Vagina (tissue), 2 donors: ENCODE results near the gene RAPGEFL1.

Experiments used
- POLR2A ChIP-seq, 2 donors: fragments of 450-650 bp; IDR thresholded peaks; one replicate each; pipeline ENCODE4 v1.6.1; 2017; ENCODE audit warnings: antibody characterized with exemption in 2 of 2, mild to moderate bottlenecking in 2 of 2, moderate library complexity in 2 of 2
- POLR2AphosphoS5 ChIP-seq, 2 donors: sonication (generic); formaldehyde crosslinking; IDR thresholded peaks; one replicate each; pipeline ENCODE4 v1.9.0; 2017; ENCODE audit warnings: antibody characterized with exemption in 2 of 2, mild to moderate bottlenecking in 2 of 2, low read depth in 1 of 2; ENCODE audit not compliant: insufficient read depth in 1 of 2
- TF ChIP-seq, protein P1 (sequence below), 3 experiments: fragments of 450-650 bp in 2 of 3; fragments of 200-600 bp in 1 of 3; sonication (generic) in 1 of 3; IDR thresholded peaks; one replicate each; pipeline ENCODE4 v1.5.1; 2017 to 2019; ENCODE audit warnings: antibody characterized with exemption in 3 of 3, mild to moderate bottlenecking in 2 of 3, moderate library complexity in 2 of 3

DNA sequence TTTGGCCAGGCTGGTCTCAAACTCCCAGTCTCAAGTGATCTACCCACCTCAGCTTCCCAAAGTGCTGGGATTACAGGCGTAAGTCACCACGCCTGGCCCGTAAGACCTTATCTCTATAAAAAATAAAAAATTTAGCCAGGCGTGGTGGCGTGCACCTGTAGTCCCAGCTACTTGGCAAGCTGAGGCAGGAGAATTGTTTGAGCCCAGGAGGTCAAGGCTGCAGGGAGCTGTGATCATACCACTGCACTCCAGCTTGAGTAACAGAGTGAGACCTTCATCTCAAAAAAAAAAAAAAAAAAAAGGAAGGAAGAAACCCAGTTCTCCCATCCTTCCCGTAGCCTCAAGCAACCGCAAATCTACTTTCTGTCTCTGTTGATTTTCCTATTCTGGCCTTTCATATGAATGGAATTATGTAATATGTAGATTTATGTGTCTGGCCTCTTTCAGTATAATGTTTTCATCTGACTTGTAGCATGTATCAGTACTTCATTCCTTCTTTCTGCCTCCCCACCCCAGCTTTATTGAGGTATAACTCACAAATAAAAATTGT, 25.8 kb upstream of the RAPGEFL1 start:
- TF ChIP-seq, protein P1, sequence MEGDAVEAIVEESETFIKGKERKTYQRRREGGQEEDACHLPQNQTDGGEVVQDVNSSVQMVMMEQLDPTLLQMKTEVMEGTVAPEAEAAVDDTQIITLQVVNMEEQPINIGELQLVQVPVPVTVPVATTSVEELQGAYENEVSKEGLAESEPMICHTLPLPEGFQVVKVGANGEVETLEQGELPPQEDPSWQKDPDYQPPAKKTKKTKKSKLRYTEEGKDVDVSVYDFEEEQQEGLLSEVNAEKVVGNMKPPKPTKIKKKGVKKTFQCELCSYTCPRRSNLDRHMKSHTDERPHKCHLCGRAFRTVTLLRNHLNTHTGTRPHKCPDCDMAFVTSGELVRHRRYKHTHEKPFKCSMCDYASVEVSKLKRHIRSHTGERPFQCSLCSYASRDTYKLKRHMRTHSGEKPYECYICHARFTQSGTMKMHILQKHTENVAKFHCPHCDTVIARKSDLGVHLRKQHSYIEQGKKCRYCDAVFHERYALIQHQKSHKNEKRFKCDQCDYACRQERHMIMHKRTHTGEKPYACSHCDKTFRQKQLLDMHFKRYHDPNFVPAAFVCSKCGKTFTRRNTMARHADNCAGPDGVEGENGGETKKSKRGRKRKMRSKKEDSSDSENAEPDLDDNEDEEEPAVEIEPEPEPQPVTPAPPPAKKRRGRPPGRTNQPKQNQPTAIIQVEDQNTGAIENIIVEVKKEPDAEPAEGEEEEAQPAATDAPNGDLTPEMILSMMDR (IDR thresholded peaks at IDR 0.05), result no peak
- TF ChIP-seq POLR2A (IDR thresholded peaks at IDR 0.05) (no peak), POLR2AphosphoS5 (IDR thresholded peaks at IDR 0.05; ENCODE audit: insufficient read depth in 1 of 2, low read depth in 1 of 2) (no peak)
